ES-I3 (cell line): ENCODE results near the gene BCAS4.
A peak's percentile ranks its signal among the peaks of the same experiment; 100 is the strongest.
"Not testable (repeated sequence)": the region's sequence is repeated elsewhere in the genome, so short reads cannot be mapped to it uniquely, and the experiment has no call there.

Experiments
- H3K36me3 ChIP-seq: 2 replicates; pipeline ENCODE4 v1.6.1; 2013; ENCODE audit warnings: mild to moderate bottlenecking, low read length, control low read depth, moderate library complexity; ENCODE audit not compliant: insufficient read depth
- H3K4me1 ChIP-seq: 2 replicates; pipeline ENCODE4 v1.6.1; 2013; ENCODE audit warnings: mild to moderate bottlenecking, control low read depth, low read length; ENCODE audit not compliant: insufficient read depth
- H3K9ac ChIP-seq: 2 replicates; pipeline ENCODE4 v1.6.1; 2013; ENCODE audit warnings: low read depth, mild to moderate bottlenecking, low read length, moderate library complexity
- H3K9me3 ChIP-seq: 2 replicates; pipeline ENCODE4 v1.6.1; 2013; ENCODE audit warnings: mild to moderate bottlenecking, low read length, moderate library complexity; ENCODE audit not compliant: control insufficient read depth, insufficient read depth

Gene BCAS4

GRCh38 chr20:50870561-50871161 is 75.8 kb downstream of the BCAS4 start:
- Histone ChIP-seq H3K4me1 (peaks cover 8% of the 10 kb centered on the region; the same call in 1 of the 2 replicates), H3K9me3 (no peaks in the 10 kb centered on the region), H3K36me3 (no peaks in the 10 kb centered on the region), H3K9ac (peak overlapping the region; percentile 56)

- peaks cover 13% of the 10 kb centered on the region; the same call in 1 of the 2 replicates for H3K4me1 ChIP-seq
- H3K36me3 ChIP-seq, result no peaks in the 10 kb centered on the region
- H3K9me3 ChIP-seq, result no peaks in the 10 kb centered on the region
- H3K9ac ChIP-seq, result no peak overlapping the region
Observed at GRCh38 chr20:50872560-50873425, 77.9 kb downstream of the BCAS4 start.

- no peak overlapping the region for H3K9ac ChIP-seq
- no peaks in the 10 kb centered on the region for H3K9me3 ChIP-seq
- H3K36me3 ChIP-seq, result no peaks in the 10 kb centered on the region
Observed at GRCh38 chr20:50873585-50873984, 78.7 kb downstream of the BCAS4 start.

GRCh38 chr20:50874111-50874757 is 79.4 kb downstream of the BCAS4 start:
- peaks cover 10% of the 10 kb centered on the region; the same call in 1 of the 2 replicates for H3K4me1 ChIP-seq
- no peaks in the 10 kb centered on the region for H3K36me3 ChIP-seq
- no peaks in the 10 kb centered on the region for H3K9me3 ChIP-seq
- H3K9ac ChIP-seq, result no peak overlapping the region

More at GRCh38 chr20:50873585-50873984, 78.7 kb downstream of the BCAS4 start:
- peaks cover 13% of the 10 kb centered on the region; the same call in 1 of the 2 replicates for H3K4me1 ChIP-seq

- Histone ChIP-seq H3K36me3 (no peaks in the 10 kb centered on the region), H3K9me3 (no peaks in the 10 kb centered on the region), H3K4me1 (peaks cover 10% of the 10 kb centered on the region; the same call in 1 of the 2 replicates), H3K9ac (no peak overlapping the region)
Observed at GRCh38 chr20:50874758-50875665, 80.2 kb downstream of the BCAS4 start.

- Histone ChIP-seq H3K4me1 (peaks cover 5% of the 10 kb centered on the region; the same call in 1 of the 2 replicates), H3K9me3 (no peaks in the 10 kb centered on the region), H3K9ac (no peak overlapping the region), H3K36me3 (no peaks in the 10 kb centered on the region)
Observed at GRCh38 chr20:50876063-50876685, 81.3 kb downstream of the BCAS4 start.

GRCh38 chr20:50876816-50877215 is 82.0 kb downstream of the BCAS4 start:
- Histone ChIP-seq H3K36me3 (no peaks in the 10 kb centered on the region), H3K9me3 (no peaks in the 10 kb centered on the region), H3K9ac (no peak overlapping the region), H3K4me1 (peaks cover 5% of the 10 kb centered on the region; the same call in 1 of the 2 replicates)

- 0 out of 2 replicates have a peak, but pooled peaks cover 5% of the 10 kb centered on the region for H3K4me1 ChIP-seq
- H3K36me3 ChIP-seq, result no peaks in the 10 kb centered on the region
- no peaks in the 10 kb centered on the region for H3K9me3 ChIP-seq
- H3K9ac ChIP-seq, result no peak overlapping the region
Observed at GRCh38 chr20:50877232-50877743, 82.4 kb downstream of the BCAS4 start.

- Histone ChIP-seq H3K9me3 (no peaks in the 10 kb centered on the region), H3K36me3 (no peaks in the 10 kb centered on the region), H3K4me1 (0 out of 2 replicates have a peak, but pooled peaks cover 5% of the 10 kb centered on the region), H3K9ac (no peak overlapping the region)
Observed at GRCh38 chr20:50879649-50880550, 85.0 kb downstream of the BCAS4 start.

- H3K36me3 ChIP-seq, H3K4me1 ChIP-seq, H3K9me3 ChIP-seq, H3K9ac ChIP-seq: not testable (repeated sequence)
Observed at GRCh38 chr20:50881759-50882424, 87.0 kb downstream of the BCAS4 start.

- Histone ChIP-seq H3K9ac (no peak overlapping the region), H3K4me1 (no peaks in the 10 kb centered on the region), H3K9me3 (no peaks in the 10 kb centered on the region), H3K36me3 (peaks cover 3% of the 10 kb centered on the region; the same call in 1 of the 2 replicates)
Observed at GRCh38 chr20:50883856-50884255, 89.0 kb downstream of the BCAS4 start.

- H3K4me1 ChIP-seq, result no peaks in the 10 kb centered on the region
- peaks cover 6% of the 10 kb centered on the region for H3K36me3 ChIP-seq
- no peak overlapping the region for H3K9ac ChIP-seq
- H3K9me3 ChIP-seq, result no peaks in the 10 kb centered on the region
Observed at GRCh38 chr20:50885068-50885467, 90.2 kb downstream of the BCAS4 start.
